HTERT RPE-1 (cell line): ENCODE measurements around the gene CDH2.

Experiments
- in situ Hi-C: fragments of 300-500 bp; cut with MboI; formaldehyde crosslinking; loops from 4 replicates; pipeline ENCODE4 v1.14.3; 2020; ENCODE audit warnings: low sequenced_read_pairs

CDH2 gene

DNA sequence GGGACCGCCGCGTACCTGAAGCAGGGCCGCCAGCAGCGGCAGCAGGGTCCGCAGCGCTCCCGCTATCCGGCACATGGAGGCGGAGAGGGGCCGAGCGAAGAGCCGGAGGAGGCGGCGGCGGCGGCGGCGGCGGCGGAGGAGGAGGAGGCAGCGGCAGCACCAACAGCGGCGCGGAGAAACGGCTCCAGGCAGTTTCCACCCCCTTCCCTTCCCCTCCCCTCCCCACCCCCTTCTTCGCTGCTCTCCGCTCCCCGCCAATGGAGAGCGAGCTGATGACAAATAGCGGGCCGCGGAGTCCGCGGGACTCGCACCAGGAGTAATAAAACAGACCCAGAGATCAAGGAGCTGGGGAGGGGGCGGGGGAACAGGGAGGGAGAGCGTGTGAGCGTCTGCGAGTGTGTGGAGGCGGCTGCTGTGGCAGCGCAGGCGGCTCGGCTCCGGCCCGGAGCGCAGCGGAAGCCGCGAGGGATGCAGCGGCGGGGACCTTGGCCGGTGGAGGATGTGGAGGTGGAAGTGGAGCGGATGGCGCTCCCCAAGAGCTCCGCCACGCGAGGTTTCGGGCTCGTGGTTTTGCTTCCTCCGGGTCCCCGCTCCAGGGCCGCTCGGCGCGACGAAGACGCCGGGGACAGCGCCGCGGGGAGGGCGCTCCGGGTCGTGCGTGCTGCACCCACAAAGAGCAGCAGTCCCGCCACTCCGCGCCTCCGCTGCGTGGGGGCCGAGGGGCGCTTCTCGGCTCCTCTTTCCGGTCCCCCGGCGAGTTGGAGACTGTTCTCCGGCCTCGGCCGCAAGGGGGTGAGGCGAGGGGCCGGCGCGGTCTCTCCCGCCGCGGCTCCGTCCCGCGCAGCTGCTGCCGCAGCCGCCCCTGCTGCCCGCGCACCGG is at the start of gene CDH2:
Gene CDH2 (minus strand): TSS at position 183 of the 880 bp plus-strand sequence. CDS start 108 bp downstream, at position 75.
- in situ Hi-C loops: no loop called here

DNA sequence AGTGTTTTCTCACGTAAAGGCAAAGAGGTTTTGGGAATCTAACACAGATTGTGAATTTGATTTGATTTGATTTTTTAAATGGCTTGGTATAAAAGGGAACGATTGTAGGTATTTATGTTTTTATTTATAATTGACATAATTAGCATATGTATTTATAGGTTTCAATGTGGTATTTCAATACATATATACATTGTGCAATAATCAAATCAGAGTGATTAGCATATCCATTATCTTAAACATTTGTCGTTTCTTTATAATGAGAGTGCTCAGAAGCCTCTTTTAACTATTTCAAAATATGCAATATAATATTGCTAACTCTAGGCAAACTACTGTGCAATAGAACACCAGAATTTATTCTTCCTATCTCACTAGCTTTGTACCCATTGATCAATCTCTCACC is 35.1 kb upstream of the CDH2 start:
- in situ Hi-C loops: no loop called here

DNA sequence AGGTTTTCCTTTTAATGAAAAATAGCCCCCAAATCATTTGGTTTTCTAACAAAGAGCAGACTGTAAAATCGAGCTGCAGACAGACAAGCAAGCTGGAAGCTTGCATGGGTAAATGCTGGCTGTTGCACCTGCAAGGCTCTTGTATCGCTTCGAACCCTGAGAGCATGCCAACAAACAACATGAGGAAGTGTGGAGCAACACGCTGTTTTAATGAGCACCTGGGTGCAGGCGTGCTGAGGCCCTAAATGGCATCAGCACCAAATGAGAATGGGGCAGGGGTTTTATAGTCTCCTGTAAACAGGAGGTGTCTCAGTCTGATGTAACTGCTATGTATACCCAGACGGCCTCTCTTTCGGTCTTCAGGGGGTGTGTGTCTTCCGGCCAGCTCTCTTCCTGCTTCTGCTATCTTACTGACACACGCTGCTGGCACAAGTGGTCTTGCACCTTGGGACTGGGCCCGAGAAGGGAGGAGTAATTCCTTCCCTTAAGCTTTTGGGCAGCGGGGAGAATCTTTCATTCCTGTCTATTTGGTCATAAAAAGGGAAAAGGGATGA is 31.9 kb upstream of the CDH2 start:
- in situ Hi-C loops: no loop called here

DNA sequence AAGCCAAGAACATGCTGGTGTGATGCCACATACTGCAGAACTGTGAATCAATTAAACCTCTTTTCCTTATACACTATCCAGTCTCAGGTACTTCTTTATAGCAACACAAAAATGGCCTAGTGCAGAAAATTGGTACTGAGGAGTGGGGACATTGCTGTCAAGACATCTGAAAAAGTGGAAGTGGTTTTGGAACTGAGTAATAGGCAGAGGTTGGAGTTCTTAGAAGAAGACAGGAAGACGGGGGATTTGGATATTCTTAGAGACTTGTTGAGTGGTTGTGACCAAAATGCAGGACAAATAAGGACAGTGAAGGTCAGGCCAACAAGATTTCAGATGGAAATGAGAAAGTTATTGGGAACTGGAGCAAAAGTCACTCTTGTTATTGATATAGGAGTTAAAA is 31.3 kb upstream of the CDH2 start:
- in situ Hi-C loops: no loop called here

- in situ Hi-C loops: no loop called here
Measured at GRCh38 chr18:28204154-28204553, 27.2 kb upstream of the CDH2 start.

DNA sequence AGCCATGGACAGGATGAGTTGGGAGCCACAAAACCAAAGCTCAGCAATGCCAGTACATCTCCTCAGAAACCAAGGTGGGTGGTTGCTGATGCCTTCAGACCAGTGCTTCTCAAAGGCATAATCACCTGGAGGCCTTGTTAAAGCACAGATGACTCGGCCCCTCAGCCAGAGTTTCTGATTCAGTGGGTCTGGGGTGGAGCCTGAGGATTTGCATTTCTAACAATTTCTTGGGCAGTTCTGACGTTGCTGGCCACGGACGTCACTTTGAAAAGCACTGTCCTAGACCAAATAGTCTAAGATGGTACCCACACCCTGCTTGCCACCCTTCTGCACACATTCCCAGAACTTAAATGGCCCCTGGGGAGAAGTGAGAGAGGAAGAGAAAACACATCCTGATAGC is 24.1 kb upstream of the CDH2 start:
- in situ Hi-C loops: no loop called here

GRCh38 chr18:28198620-28199019 is 21.7 kb upstream of the CDH2 start:
- in situ Hi-C loops: no loop called here

GRCh38 chr18:28193177-28193778 is 16.3 kb upstream of the CDH2 start:
- in situ Hi-C loops: no loop called here

DNA sequence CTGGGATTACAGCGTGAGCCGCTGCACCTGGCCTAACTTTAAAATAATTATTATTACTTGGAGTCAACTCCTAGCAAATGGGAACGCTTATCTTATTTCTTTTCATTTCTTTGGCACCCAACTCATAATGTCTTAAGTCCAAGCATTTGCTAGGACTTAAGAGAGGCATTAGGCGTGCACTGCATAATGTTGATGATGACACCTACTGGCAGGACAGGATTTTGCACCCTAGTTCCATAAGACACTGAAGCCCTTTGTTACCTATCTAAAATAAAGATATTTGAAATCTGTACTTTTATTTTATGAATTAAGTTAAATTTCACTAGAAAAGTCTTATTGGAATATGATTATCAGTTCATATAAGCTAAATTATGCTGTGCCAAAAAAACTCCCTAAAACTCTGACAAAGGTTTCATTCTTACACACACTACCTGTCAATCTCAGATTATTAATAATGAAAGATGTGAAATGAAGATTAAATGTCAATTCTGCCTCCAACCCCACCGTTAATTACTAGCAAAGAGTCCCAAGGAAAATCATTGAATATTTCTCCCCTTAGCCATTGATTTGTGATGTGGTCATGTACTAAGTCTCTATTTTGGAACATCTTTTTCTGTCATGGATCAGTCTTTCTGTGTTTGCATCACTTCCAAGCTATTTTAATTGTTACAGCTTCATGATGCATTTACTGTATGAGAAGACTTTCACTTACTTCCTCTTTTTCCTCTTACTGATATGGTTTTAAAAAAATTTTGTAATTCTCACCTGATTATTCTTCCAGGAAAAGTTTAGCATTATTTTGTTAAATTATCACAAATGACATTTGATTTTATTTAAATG is 12.7 kb upstream of the CDH2 start:
- in situ Hi-C loops: no loop called here

- in situ Hi-C loops: no loop called here
Measured at GRCh38 chr18:28185121-28185520, 8.2 kb upstream of the CDH2 start.

- in situ Hi-C loops: no loop called here
Measured at GRCh38 chr18:28183418-28184078, 6.6 kb upstream of the CDH2 start.

- in situ Hi-C loops: no loop called here
Measured at GRCh38 chr18:28181616-28182015, 4.7 kb upstream of the CDH2 start.

GRCh38 chr18:28178720-28179119 is 1.8 kb upstream of the CDH2 start:
- in situ Hi-C loops: no loop called here

DNA sequence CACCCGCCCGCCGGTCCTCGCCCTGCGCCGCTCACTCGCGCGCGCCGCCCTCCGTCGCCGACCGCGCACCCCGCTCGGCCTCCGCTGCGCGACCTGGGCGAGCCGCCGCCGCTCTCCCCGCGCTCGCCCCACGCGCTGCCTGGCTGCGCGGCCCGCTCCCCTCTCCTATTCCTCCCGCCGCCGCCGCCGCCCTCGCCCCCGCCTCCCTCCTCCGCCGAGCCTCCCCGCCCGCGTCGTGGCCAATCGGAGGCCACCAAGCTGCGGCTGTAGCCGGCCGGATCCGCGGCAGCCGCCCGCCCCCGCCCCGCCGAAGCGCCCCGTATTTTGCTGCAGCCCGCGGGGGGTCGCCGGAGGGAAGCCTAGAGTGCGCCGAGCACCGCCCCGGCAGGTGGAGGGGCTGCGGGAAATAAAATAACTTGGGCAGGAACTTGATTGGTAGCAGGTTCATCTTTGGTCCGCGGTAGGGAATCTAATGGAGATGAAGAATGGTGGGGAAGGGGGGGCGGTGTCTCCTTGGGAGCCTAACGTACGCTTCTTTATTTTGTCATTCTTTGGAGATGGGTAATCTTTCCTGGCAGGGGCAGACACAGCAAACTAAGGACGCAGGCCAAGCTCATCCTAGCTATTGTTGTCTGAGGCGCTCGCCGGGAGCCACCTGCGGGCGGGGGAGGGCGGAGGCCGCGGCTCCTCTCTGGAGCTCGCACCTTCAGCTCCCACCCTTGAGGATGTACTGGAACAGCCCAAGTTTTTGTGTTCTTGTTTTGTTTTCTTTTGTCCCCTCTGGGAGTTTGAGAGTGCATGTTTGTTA is 1.1 kb upstream of the CDH2 start:
- in situ Hi-C loops: no loop called here

- in situ Hi-C loops: no loop called here
Measured at GRCh38 chr18:28176698-28176947, 307 bp downstream of the CDH2 start.

GRCh38 chr18:28175930-28176697 is 816 bp downstream of the CDH2 start:
- in situ Hi-C loops: no loop called here

DNA sequence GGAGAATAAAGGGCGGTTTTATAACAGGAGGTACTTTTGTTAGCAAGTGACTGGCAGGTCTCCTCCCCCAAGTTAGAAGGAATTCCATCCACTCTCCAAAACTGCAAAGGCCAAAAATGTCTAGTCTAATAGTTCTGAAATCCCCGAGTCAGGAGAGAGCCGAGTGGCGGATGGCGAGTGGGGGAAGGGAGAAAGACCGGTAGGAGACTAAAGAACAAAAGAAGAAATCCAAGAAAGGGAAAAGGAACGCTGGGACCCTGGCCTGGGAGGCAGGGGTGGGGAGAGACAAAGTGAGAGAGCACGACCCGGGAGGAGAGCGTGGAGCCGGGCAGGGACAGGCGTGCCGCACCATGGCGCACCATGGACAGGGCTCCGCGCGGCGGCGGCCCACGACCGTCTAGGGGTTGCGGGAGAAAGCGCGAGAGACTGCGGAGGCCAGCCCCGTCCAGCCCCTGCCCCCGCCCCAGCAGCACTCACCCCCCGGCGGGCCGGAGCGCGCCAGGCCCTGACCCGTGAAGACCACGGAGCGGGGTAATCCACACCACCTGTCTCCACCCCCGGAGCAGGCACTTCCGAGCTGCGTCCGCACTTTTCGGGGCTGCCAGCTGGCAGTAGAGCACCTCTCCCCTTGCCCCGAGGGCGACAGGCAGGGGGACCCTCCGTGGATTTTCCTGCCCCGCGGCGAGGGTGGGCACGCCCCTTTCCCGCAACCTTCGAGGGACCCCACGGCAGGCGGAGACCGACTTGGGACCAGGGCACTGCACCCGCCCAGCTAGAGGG is 1.6 kb downstream of the CDH2 start:
- in situ Hi-C loops: no loop called here

- in situ Hi-C loops: no loop called here
Measured at GRCh38 chr18:28174181-28174905, 2.6 kb downstream of the CDH2 start.
